Measurements from ENCODE around the gene BTBD16. TPM values are rescaled to one million over a fixed set of nuclear protein-coding genes. Genes with fewer than 3 reads are reported as not detected.

BTBD16 gene
- total RNA-seq, 1 donor from 2014 or later, result not detected

DNA sequence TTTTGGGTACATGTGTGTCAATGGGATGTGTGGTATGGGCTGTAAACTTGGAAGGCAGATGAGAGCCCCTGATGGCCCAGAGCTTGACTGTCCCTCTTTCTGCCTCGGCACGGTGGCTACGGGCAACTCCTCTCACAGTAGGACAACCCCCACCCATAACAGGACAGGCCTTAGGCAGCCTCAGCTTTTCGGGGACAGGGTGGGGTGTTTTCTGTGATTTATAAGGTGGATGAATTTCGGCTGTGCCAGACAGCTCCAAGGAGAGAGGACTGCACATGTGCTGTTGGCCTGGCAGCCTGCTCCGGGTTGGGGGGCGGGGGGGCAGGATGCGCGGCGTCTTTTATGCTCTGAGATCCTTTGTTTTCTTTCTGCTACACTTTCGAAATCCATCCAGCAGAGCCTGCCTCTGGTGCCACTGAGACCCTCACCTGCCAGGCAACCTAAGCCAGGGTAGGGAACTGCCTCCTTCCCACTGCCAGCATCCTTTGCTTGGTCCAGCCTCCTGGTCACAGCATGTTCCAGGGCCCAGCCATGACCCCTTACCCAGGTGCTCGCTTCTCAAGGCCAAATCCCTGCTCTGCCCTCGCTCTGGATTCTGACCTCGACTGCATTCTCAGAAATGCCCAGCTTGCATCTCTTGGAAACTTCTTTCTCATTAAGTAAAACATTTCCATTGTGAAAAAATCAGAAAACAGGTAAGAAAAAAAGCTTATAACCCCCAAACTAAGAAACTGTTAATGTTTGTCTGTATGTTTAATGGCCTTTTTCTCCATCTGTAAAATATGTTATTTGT lies 15.4 kb upstream of the BTBD16 start:
- no peak overlapping the region for H3K4me3 ChIP-seq (ENCODE audit: low read length in 3 of 3)
- no peaks in the 10 kb centered on the region for H3K27me3 ChIP-seq (ENCODE audit: control insufficient read depth in 3 of 3, insufficient read depth in 3 of 3, low read length in 3 of 3)
- no peak overlapping the region for H3K9ac ChIP-seq (ENCODE audit: low read depth in 1 of 3, low read length in 3 of 3)
- peaks cover 0 to 2% (median 0%) of the 10 kb centered on the region in 3 donors for H3K4me1 ChIP-seq (ENCODE audit: control insufficient read depth in 3 of 3, insufficient read depth in 3 of 3, low read length in 3 of 3)
- peaks cover 39 to 62% (median 55%) of the 10 kb centered on the region in 3 donors for H3K36me3 ChIP-seq (ENCODE audit: control insufficient read depth in 3 of 3, insufficient read depth in 3 of 3, low read length in 3 of 3)
- H3K9me3 ChIP-seq (ENCODE audit: control insufficient read depth in 3 of 3, low read length in 3 of 3), result no peaks in the 10 kb centered on the region
- no peak overlapping the region for H3K27ac ChIP-seq (ENCODE audit: low read depth, low read length)

- no peaks in the 10 kb centered on the region for H3K9me3 ChIP-seq (ENCODE audit: control insufficient read depth in 3 of 3, low read length in 3 of 3)
- no peak overlapping the region for H3K27ac ChIP-seq (ENCODE audit: low read depth, low read length)
- H3K27me3 ChIP-seq (ENCODE audit: control insufficient read depth in 3 of 3, insufficient read depth in 3 of 3, low read length in 3 of 3), result no peaks in the 10 kb centered on the region
- H3K9ac ChIP-seq (ENCODE audit: low read depth in 1 of 3, low read length in 3 of 3), result no peak overlapping the region
- H3K36me3 ChIP-seq (ENCODE audit: control insufficient read depth in 3 of 3, insufficient read depth in 3 of 3, low read length in 3 of 3), result peaks cover 30 to 55% (median 48%) of the 10 kb centered on the region in 3 donors
- H3K4me3 ChIP-seq (ENCODE audit: low read length in 3 of 3), result no peak overlapping the region
- peaks cover 0 to 2% (median 0%) of the 10 kb centered on the region in 3 donors for H3K4me1 ChIP-seq (ENCODE audit: control insufficient read depth in 3 of 3, insufficient read depth in 3 of 3, low read length in 3 of 3)
Observed at GRCh38 chr10:122257041-122257440, 14.1 kb upstream of the BTBD16 start.

DNA sequence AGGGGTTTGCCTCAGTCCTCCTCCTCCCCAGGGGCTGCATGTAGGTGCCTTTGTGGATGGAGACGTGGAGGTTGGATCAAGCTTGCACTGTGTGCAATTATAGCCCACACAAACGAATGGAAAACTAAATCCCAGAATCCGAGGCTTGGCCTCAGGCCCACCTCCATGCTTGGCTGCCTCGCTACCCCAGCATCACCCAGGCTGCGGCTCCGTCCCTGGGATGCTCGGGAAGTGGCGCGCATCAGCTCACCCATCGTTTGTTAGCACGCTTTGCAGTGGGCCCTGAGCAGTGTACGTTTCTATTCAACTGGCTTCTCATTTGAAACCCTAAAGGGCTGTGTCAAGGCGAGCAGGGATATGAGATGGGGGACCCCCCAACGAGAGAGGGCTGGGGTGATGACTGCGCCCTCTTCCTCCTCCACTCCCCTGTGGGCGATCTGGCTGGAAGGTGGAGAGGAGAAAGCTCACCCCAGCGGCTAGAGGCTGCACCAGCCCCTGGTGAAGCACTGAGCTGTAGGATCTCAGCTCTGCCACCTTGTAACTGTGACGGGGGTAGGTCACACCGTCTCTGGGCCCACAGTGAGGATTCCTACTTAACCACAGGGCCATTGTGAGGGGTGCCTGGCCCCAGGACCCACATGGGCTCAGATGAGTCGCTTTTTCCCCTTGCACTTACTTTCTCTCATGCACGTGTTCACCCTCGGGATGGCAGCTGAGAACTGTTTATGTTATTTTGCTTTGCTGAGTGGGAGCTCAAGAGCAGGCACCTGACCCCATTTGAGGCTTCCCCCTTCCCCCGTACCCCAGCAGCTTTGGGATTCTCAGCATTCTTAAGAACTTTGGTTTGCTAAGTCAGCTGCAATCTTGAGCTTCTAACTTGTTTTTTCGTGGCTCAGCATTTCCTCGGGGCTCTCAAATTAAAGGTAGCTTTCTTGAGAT lies 12.7 kb upstream of the BTBD16 start:
- Histone ChIP-seq H3K4me3 (ENCODE audit: low read length in 3 of 3) (no peak overlapping the region), H3K9me3 (ENCODE audit: control insufficient read depth in 3 of 3, low read length in 3 of 3) (no peaks in the 10 kb centered on the region), H3K27ac (ENCODE audit: low read depth, low read length) (no peak overlapping the region), H3K27me3 (ENCODE audit: control insufficient read depth in 3 of 3, insufficient read depth in 3 of 3, low read length in 3 of 3) (no peaks in the 10 kb centered on the region), H3K36me3 (ENCODE audit: control insufficient read depth in 3 of 3, insufficient read depth in 3 of 3, low read length in 3 of 3) (peaks cover 21 to 45% (median 37%) of the 10 kb centered on the region in 3 donors), H3K4me1 (ENCODE audit: control insufficient read depth in 3 of 3, insufficient read depth in 3 of 3, low read length in 3 of 3) (peaks cover 0 to 2% (median 0%) of the 10 kb centered on the region in 3 donors), H3K9ac (ENCODE audit: low read depth in 1 of 3, low read length in 3 of 3) (no peak overlapping the region)

- H3K27me3 ChIP-seq (ENCODE audit: control insufficient read depth in 3 of 3, insufficient read depth in 3 of 3, low read length in 3 of 3), result no peaks in the 10 kb centered on the region
- no peak overlapping the region for H3K27ac ChIP-seq (ENCODE audit: low read depth, low read length)
- peaks cover 4 to 5% (median 4%) of the 10 kb centered on the region in 3 donors for H3K4me1 ChIP-seq (ENCODE audit: control insufficient read depth in 3 of 3, insufficient read depth in 3 of 3, low read length in 3 of 3)
- H3K36me3 ChIP-seq (ENCODE audit: control insufficient read depth in 3 of 3, insufficient read depth in 3 of 3, low read length in 3 of 3), result peaks cover 17 to 38% (median 31%) of the 10 kb centered on the region in 3 donors
- H3K9me3 ChIP-seq (ENCODE audit: control insufficient read depth in 3 of 3, low read length in 3 of 3), result no peaks in the 10 kb centered on the region
- no peak overlapping the region for H3K4me3 ChIP-seq (ENCODE audit: low read length in 3 of 3)
- no peak overlapping the region for H3K9ac ChIP-seq (ENCODE audit: low read depth in 1 of 3, low read length in 3 of 3)
Observed at GRCh38 chr10:122259075-122259466, 12.0 kb upstream of the BTBD16 start.

DNA sequence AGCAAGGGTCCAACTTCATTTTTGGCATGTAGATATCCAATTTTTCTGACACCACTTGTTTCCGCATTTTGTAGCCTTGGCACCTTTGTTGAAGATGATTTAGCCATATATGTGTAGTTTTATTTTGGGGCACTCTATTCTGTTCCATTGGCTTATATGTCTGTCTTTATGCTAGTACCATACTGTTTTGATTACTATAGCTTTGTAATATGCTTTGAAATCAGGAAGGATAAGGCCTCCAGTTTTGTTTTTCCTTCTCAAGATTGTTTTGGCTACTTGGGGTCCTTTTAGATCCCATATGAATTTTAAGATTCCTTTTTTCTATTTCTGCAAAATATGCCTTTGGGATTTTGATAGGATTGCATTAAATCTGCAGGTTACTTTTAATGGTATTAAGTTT lies 9.5 kb upstream of the BTBD16 start:
- H3K27ac ChIP-seq (ENCODE audit: low read depth, low read length), result no peak overlapping the region
- H3K36me3 ChIP-seq (ENCODE audit: control insufficient read depth in 3 of 3, insufficient read depth in 3 of 3, low read length in 3 of 3), result peaks cover 8 to 31% (median 17%) of the 10 kb centered on the region in 3 donors
- H3K9me3 ChIP-seq (ENCODE audit: control insufficient read depth in 3 of 3, low read length in 3 of 3), result no peaks in the 10 kb centered on the region
- H3K4me1 ChIP-seq (ENCODE audit: control insufficient read depth in 3 of 3, insufficient read depth in 3 of 3, low read length in 3 of 3), result peaks cover 4 to 5% (median 4%) of the 10 kb centered on the region in 3 donors
- H3K9ac ChIP-seq (ENCODE audit: low read depth in 1 of 3, low read length in 3 of 3), result no peak overlapping the region
- no peak overlapping the region for H3K4me3 ChIP-seq (ENCODE audit: low read length in 3 of 3)
- no peaks in the 10 kb centered on the region for H3K27me3 ChIP-seq (ENCODE audit: control insufficient read depth in 3 of 3, insufficient read depth in 3 of 3, low read length in 3 of 3)

DNA sequence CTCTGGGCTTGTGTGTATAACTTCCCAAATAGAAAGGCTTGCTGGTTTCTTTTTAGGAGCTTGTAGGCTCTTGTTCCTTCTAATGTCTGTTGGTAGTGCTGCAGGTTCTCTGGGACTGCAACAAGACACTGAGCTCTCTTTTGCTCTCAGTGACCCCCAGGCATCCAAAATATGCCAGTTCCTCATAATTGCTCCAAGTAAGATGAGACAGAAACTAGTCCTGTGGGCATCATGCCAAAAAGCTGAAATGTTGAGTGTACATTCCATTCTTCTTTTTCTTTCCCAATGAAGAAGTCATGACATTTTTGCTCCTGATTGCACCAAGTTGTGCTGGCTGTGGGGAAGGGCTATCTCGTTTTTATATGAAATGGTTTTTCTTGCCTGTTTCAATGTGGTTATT lies 7.1 kb upstream of the BTBD16 start:
- H3K4me3 ChIP-seq (ENCODE audit: low read length in 3 of 3), result no peak overlapping the region
- no peak overlapping the region for H3K9ac ChIP-seq (ENCODE audit: low read depth in 1 of 3, low read length in 3 of 3)
- H3K36me3 ChIP-seq (ENCODE audit: control insufficient read depth in 3 of 3, insufficient read depth in 3 of 3, low read length in 3 of 3), result peaks cover 5 to 21% (median 16%) of the 10 kb centered on the region in 3 donors
- H3K27me3 ChIP-seq (ENCODE audit: control insufficient read depth in 3 of 3, insufficient read depth in 3 of 3, low read length in 3 of 3), result no peaks in the 10 kb centered on the region
- peaks cover 5 to 8% (median 6%) of the 10 kb centered on the region in 3 donors for H3K4me1 ChIP-seq (ENCODE audit: control insufficient read depth in 3 of 3, insufficient read depth in 3 of 3, low read length in 3 of 3)
- no peak overlapping the region for H3K27ac ChIP-seq (ENCODE audit: low read depth, low read length)
- H3K9me3 ChIP-seq (ENCODE audit: control insufficient read depth in 3 of 3, low read length in 3 of 3), result no peaks in the 10 kb centered on the region

DNA sequence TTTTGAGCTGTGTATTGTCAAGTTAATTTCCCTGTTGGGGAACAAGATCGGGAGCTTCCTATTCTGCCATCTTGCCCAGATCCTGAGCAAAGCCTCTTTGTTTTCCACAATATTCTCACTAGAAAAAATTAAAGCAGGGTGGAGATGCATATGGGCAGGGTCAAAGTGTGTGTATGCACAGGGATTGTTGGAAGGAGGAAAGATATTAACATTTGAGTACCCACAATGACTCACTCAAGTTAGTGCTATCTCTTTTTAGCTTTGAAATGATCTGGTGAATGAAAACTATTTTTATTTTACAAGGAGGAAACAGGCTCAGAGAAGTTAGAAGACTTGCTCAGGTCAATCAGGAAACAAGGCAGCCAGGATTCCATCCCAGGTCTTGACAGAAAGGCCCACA lies 6.7 kb upstream of the BTBD16 start:
- no peak overlapping the region for H3K9ac ChIP-seq (ENCODE audit: low read depth in 1 of 3, low read length in 3 of 3)

GRCh38 chr10:122264931-122265330 lies 6.2 kb upstream of the BTBD16 start:
- no peak overlapping the region for H3K27ac ChIP-seq (ENCODE audit: low read depth, low read length)
- H3K4me3 ChIP-seq (ENCODE audit: low read length in 3 of 3), result no peak overlapping the region
- H3K9ac ChIP-seq (ENCODE audit: low read depth in 1 of 3, low read length in 3 of 3), result no peak overlapping the region
- no peaks in the 10 kb centered on the region for H3K27me3 ChIP-seq (ENCODE audit: control insufficient read depth in 3 of 3, insufficient read depth in 3 of 3, low read length in 3 of 3)
- H3K4me1 ChIP-seq (ENCODE audit: control insufficient read depth in 3 of 3, insufficient read depth in 3 of 3, low read length in 3 of 3), result peaks cover 5 to 8% (median 6%) of the 10 kb centered on the region in 3 donors
- peaks cover 10 to 22% (median 17%) of the 10 kb centered on the region in 3 donors for H3K36me3 ChIP-seq (ENCODE audit: control insufficient read depth in 3 of 3, insufficient read depth in 3 of 3, low read length in 3 of 3)
- H3K9me3 ChIP-seq (ENCODE audit: control insufficient read depth in 3 of 3, low read length in 3 of 3), result no peaks in the 10 kb centered on the region

More for the DNA sequence above, 6.7 kb upstream of the BTBD16 start:
- no peaks in the 10 kb centered on the region for H3K9me3 ChIP-seq (ENCODE audit: control insufficient read depth in 3 of 3, low read length in 3 of 3)
- no peak overlapping the region for H3K4me3 ChIP-seq (ENCODE audit: low read length in 3 of 3)
- peaks cover 9 to 21% (median 17%) of the 10 kb centered on the region in 3 donors for H3K36me3 ChIP-seq (ENCODE audit: control insufficient read depth in 3 of 3, insufficient read depth in 3 of 3, low read length in 3 of 3)
- no peak overlapping the region for H3K27ac ChIP-seq (ENCODE audit: low read depth, low read length)
- no peaks in the 10 kb centered on the region for H3K27me3 ChIP-seq (ENCODE audit: control insufficient read depth in 3 of 3, insufficient read depth in 3 of 3, low read length in 3 of 3)
- H3K4me1 ChIP-seq (ENCODE audit: control insufficient read depth in 3 of 3, insufficient read depth in 3 of 3, low read length in 3 of 3), result peaks cover 5 to 8% (median 6%) of the 10 kb centered on the region in 3 donors

- H3K9me3 ChIP-seq (ENCODE audit: control insufficient read depth in 3 of 3, low read length in 3 of 3), result no peaks in the 10 kb centered on the region
- H3K9ac ChIP-seq (ENCODE audit: low read depth in 1 of 3, low read length in 3 of 3), result no peak overlapping the region
- H3K27me3 ChIP-seq (ENCODE audit: control insufficient read depth in 3 of 3, insufficient read depth in 3 of 3, low read length in 3 of 3), result no peaks in the 10 kb centered on the region
- H3K36me3 ChIP-seq (ENCODE audit: control insufficient read depth in 3 of 3, insufficient read depth in 3 of 3, low read length in 3 of 3), result peaks cover 10 to 22% (median 17%) of the 10 kb centered on the region in 3 donors
- H3K4me1 ChIP-seq (ENCODE audit: control insufficient read depth in 3 of 3, insufficient read depth in 3 of 3, low read length in 3 of 3), result peaks cover 5 to 8% (median 6%) of the 10 kb centered on the region in 3 donors
- no peak overlapping the region for H3K4me3 ChIP-seq (ENCODE audit: low read length in 3 of 3)
- no peak overlapping the region for H3K27ac ChIP-seq (ENCODE audit: low read depth, low read length)
Observed at GRCh38 chr10:122265896-122266295, 5.2 kb upstream of the BTBD16 start.
